ENCODE results near the gene KCNJ9.

KCNJ9 gene

GRCh38 chr1:160127865-160128523 is 46.7 kb downstream of the KCNJ9 start:
- DNase-seq = peak; percentile 40 to 59

GRCh38 chr1:160128636-160129035 is 47.3 kb downstream of the KCNJ9 start:
- no peak for DNase-seq

GRCh38 chr1:160129046-160129445 is 47.7 kb downstream of the KCNJ9 start:
- DNase-seq = no peak

- no peak for DNase-seq
These were observed 48.2 kb downstream of the KCNJ9 start for GRCh38 chr1:160129558-160129957.

GRCh38 chr1:160129966-160130365 is 48.6 kb downstream of the KCNJ9 start:
- DNase-seq = no peak

GRCh38 chr1:160130486-160130885 is 49.1 kb downstream of the KCNJ9 start:
- no peak for DNase-seq

GRCh38 chr1:160130939-160131338 is 49.6 kb downstream of the KCNJ9 start:
- DNase-seq = no peak

- no peak for DNase-seq
These were observed 50.6 kb downstream of the KCNJ9 start for GRCh38 chr1:160131803-160132565.

- no peak for DNase-seq
These were observed 52.8 kb downstream of the KCNJ9 start for GRCh38 chr1:160133990-160134770.

- DNase-seq = peak; percentile 36 to 45
These were observed 53.6 kb downstream of the KCNJ9 start for GRCh38 chr1:160134791-160135572.

GRCh38 chr1:160136121-160136925 is 55.0 kb downstream of the KCNJ9 start:
- no peak for DNase-seq

GRCh38 chr1:160136926-160137200 is 55.5 kb downstream of the KCNJ9 start:
- no peak for DNase-seq

- DNase-seq = no peak
These were observed 56.0 kb downstream of the KCNJ9 start for GRCh38 chr1:160137216-160137862.

- DNase-seq = no peak
These were observed 58.5 kb downstream of the KCNJ9 start for GRCh38 chr1:160139840-160140239.

Measured in inflammatory macrophage treated with lipopolysaccharide for 1 hour (primary cell).